Transverse colon (tissue), 3 donors: ENCODE results near the gene RNF135.

Experiments
- POLR2A ChIP-seq: fragments of 450-650 bp; IDR thresholded peaks from one replicate; pipeline ENCODE4 v1.6.1; 2016; ENCODE audit warnings: antibody characterized with exemption, mild to moderate bottlenecking, moderate library complexity
- TF ChIP-seq, protein P1 (sequence below), 5 experiments: fragments of 200-600 bp in 3 of 5; fragments of 450-650 bp in 2 of 5; sonication (generic) in 3 of 5; IDR thresholded peaks; 1 replicate in 2 of 5; 2 replicates in 3 of 5; pipeline ENCODE4 v1.5.1; 2016 to 2017; ENCODE audit warnings: antibody characterized with exemption in 5 of 5, inconsistent platforms in 3 of 5, mild to moderate bottlenecking in 2 of 5, moderate library complexity in 1 of 5

DNA sequence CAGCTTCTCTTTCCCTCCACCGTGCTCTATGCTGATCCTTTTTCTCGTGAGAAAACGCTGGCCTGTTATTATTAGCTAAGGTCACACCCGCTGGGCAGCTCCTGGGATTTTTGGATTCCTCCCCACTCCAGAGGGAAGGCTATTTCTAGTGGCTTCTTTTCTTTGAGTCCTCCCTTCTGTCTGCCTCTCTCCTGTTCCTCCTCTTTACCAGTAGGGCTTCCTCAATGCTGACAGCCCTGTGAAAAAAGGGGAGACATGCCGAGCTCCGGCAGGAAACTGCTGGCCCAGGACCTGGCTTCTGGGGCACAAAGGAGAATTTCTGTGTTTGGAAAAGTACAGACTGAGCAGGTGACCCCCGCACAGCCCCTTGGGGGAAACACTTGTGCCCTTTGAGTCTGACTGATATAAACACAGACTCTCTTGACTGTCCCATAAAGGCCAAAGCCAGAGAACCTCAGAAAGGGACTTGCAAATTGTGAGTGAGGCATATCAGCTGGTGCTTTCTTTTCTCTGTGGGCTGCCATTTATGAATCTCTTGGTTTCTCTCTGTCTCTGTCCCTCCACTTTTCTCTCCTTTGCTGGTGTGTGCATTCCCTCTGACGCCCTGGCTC lies 14.0 kb upstream of the RNF135 start:
- no peak for TF ChIP-seq POLR2A
- TF ChIP-seq, protein P1, sequence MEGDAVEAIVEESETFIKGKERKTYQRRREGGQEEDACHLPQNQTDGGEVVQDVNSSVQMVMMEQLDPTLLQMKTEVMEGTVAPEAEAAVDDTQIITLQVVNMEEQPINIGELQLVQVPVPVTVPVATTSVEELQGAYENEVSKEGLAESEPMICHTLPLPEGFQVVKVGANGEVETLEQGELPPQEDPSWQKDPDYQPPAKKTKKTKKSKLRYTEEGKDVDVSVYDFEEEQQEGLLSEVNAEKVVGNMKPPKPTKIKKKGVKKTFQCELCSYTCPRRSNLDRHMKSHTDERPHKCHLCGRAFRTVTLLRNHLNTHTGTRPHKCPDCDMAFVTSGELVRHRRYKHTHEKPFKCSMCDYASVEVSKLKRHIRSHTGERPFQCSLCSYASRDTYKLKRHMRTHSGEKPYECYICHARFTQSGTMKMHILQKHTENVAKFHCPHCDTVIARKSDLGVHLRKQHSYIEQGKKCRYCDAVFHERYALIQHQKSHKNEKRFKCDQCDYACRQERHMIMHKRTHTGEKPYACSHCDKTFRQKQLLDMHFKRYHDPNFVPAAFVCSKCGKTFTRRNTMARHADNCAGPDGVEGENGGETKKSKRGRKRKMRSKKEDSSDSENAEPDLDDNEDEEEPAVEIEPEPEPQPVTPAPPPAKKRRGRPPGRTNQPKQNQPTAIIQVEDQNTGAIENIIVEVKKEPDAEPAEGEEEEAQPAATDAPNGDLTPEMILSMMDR (IDR thresholded peaks at IDR 0.05) = no peak
